SJSA1 (cell line): ENCODE results near the gene DOLK. TPM values are rescaled to one million over a fixed set of nuclear protein-coding genes. Genes with fewer than 3 reads are reported as not detected.
A peak's percentile ranks its signal among the peaks of the same experiment; 100 is the strongest.

Experiments used
- DNase-seq, 2 experiments: peaks; one replicate each; pipeline ENCODE4 v3.0.0-alpha.2; 2015 to 2020; ENCODE audit warnings: low spot score in 2 of 2, low read depth in 1 of 2
- H3K27ac ChIP-seq: fragments of 250-450 bp; sonication (Bioruptor Pico); 2 replicates; pipeline ENCODE4 v1.5.1; 2020; ENCODE audit warnings: mild to moderate bottlenecking, moderate library complexity
- H3K27me3 ChIP-seq: fragments of 250-450 bp; sonication (Bioruptor Pico); replicated peaks from 2 replicates; pipeline ENCODE4 v1.5.1; 2020; ENCODE audit warnings: mild to moderate bottlenecking, moderate library complexity
- H3K36me3 ChIP-seq: fragments of 250-450 bp; sonication (Bioruptor Pico); 2 replicates; pipeline ENCODE4 v1.5.1; 2020; ENCODE audit warnings: mild to moderate bottlenecking
- H3K4me1 ChIP-seq: fragments of 250-450 bp; sonication (Bioruptor Pico); replicated peaks from 2 replicates; pipeline ENCODE4 v1.6.1; 2021; ENCODE audit warnings: mild to moderate bottlenecking
- H3K4me3 ChIP-seq: fragments of 250-450 bp; sonication (Bioruptor Pico); 2 replicates; pipeline ENCODE4 v1.5.1; 2020; ENCODE audit warnings: mild to moderate bottlenecking
- H3K9me3 ChIP-seq: fragments of 250-450 bp; sonication (Bioruptor Pico); replicated peaks from 2 replicates; pipeline ENCODE4 v1.5.1; 2020; ENCODE audit warnings: mild to moderate bottlenecking
- total RNA-seq: library from RNA; depleted of rRNA; stranded (reverse); fragments of >200 nt; shearing (Covaris generic); gene quantifications from 2 replicates; pipeline ENCODE4 v1.2.3, GENCODE V29; 2014

DOLK gene
- total RNA-seq, 1 experiment from 2014 or later, result 26.6 TPM

DNA sequence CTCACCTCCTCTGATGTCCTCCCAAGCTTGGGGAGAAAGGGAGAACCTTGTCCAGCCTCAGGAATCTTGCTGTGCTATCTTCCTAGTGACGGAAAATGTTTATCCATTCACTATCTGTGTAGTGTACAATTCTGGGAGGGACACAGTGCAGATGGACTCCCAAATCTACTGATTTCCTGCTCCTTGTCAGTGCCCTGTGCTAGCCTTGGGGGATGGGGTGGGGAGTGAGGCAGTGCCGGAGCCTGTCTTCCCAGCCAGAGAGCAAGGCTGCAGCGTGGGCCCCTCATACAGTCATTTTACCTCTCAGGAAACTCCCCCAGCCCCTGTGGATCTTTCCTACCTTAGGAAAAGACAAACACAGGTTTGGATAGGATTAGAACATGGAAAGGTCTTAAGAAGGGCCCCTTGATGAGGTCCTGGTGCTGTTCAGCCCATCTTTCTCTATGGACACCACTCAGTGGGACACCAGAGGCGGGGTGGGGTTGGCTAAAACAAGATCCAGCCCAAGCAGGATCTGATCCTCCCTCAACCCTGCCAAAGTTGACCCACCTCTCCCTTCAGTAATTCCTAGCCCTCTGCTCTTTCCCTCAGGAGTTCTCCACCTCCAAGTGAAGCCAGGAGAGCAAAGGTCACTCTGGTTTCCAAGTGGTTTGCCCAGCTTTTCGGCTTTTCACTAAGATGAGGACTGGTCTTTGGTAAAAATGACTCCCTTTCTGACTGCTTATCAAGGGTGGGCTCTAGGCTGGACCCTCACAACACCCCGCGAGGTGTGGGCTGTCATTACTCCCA is 3.4 kb downstream of the DOLK start:
- Histone ChIP-seq H3K9me3 (no peaks in the 10 kb centered on the region), H3K27ac (no peak overlapping the region), H3K4me3 (no peak overlapping the region), H3K27me3 (no peaks in the 10 kb centered on the region), H3K4me1 (peaks cover 8% of the 10 kb centered on the region), H3K36me3 (peaks cover 17% of the 10 kb centered on the region)
- DNase-seq, result no peak

DNA sequence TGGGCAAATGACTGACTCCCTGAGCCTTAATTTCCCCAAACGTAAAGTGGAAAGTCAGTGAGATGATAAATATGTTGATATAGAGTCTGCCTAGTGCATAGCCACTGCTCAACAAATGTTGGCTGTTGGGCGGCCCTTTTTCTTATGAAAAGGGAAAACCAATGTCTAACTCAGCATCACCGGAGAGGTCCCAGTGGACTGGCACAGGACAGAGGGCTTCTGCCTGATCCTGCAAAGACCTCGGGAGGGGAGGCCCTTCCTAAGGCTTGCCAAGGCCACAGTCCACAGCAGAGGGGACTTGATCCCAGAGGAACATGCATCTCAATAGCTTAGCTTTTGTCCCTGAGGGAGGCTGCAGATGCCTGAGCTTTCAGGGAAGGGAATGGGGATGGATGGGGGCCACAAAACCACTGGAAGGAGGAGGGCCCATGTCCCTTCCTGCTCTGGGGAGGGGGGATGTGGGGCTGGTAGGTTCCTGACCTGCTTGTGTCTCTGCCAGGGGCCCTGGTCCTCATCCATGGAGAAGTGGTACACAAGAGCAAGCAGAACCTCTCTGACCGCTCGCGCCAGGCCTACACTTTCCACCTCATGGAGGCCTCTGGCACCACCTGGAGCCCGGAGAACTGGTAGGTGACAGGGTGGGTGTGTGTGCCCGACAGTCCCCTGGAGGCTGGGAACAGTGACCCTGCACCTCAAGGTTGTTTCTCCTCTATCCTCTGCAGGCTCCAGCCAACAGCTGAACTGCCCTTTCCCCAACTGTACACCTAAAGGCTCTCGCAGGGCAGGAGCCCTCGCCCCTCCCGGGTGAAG is 6.3 kb downstream of the DOLK start:
- H3K4me1 ChIP-seq, result no peaks in the 10 kb centered on the region; the same call in none of the 2 replicates
- no peak overlapping the region for H3K27ac ChIP-seq
- no peaks in the 10 kb centered on the region for H3K9me3 ChIP-seq
- no peak for DNase-seq
- H3K4me3 ChIP-seq, result no peak overlapping the region
- H3K36me3 ChIP-seq, result peaks cover 7% of the 10 kb centered on the region
- H3K27me3 ChIP-seq, result no peaks in the 10 kb centered on the region

DNA sequence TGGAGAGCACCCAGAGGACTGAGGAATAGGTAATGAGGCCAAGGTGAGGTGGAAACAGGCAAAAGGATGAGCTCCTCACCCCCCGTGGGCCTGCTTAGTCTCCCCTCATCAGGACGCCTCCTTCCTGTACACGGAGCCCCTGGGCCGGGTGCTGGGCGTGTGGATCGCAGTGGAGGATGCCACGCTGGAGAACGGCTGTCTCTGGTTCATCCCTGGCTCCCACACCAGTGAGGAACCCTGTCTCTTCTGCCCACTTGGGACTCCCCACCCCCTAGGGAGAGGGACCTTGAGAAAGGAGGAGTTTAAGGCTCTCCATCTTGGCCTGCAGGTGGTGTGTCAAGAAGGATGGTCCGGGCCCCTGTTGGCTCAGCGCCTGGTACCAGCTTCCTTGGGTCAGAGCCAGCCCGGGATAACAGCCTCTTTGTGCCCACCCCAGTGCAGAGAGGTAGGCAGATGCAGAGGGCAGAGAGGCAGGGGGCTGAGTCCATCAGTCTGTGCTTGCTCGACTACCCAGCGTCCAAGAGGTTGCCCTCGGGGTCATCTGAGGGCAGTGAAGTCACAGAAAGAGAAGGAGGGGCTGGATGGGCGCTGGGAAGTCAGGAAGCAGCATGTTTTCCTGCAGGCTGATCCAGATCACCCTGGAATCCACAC is 7.0 kb downstream of the DOLK start:
- H3K27me3 ChIP-seq, result no peaks in the 10 kb centered on the region
- no peak for DNase-seq
- no peak overlapping the region for H3K27ac ChIP-seq
- no peaks in the 10 kb centered on the region for H3K4me1 ChIP-seq
- no peak overlapping the region for H3K4me3 ChIP-seq
- no peaks in the 10 kb centered on the region; the same call in 1 of the 2 replicates for H3K36me3 ChIP-seq
- no peaks in the 10 kb centered on the region for H3K9me3 ChIP-seq

DNA sequence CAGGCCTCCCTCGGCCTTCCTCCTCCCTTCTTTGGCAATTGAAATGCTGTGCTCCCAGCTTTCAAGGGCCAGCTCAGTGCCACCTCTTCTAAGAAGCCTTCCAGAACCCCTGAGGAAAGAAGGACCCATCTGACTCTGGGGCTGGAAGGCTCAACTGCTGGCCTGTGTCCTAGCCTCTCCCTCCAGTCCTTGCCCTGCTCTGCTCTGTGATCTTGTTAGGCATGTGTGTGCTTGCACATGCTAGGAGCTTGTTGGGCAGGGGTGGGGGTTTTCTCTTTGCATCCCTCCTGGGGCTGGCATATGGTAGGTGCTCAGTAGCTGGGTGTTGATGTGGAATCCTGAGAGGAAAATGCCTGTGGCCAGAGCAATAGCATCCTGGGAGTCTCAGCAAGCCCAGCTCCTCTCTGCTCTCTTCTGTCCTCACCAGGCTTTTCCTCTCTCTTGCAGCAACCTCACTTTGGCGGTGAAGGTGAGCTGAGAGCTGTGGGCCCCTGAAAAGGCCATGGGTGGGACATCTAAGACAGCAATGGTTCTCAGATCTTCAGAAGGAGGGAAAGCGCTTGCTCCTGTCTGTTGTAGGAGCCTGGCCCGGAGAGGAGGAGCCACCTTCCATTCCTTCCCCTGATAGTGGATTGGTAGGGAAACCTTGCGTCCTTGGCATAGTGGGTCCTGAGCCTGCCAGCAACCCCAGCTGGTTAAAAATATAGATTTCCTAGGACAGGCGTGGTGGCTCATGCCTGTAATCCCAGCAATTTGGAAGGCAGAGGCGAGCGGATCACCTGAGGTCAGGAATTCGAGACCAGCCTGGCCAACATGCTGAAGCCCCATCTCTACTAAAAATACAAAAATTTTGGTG is 9.9 kb downstream of the DOLK start:
- no peaks in the 10 kb centered on the region for H3K27me3 ChIP-seq
- H3K4me3 ChIP-seq, result no peak overlapping the region
- no peak overlapping the region for H3K27ac ChIP-seq

DNA sequence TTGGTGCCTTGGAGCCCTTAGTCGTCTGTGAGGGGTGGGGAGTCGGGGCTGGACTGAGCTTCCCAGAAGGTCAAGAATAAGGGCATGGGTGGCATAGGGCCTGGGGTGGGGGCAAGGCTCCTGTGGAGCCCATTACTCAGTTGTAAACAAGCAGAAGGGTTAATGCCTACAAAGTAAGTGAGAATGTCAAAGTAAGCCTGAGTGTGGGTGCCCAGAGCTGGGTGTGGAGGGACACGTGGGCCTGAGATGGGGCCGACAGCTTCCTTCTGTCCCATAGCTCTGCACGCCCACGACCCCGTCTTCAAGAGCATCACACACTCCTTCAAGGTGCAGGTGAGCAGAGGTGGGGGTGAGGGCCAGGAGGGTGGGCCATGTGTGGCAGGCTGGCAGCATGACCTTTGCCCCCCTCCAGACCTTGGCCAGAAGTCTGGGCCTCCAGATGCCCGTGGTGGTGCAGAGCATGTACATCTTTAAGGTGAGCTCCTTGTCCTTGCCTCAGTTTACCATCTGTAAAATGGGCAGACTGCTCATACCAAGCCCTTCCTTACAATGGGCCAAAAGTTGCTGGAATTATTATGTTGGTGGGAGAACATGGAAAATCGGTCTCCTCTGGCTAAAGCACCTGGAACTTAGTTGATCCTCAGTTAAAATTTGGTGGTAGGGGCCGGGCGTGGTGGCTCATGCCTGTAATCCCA is 11.1 kb downstream of the DOLK start:
- Histone ChIP-seq H3K9me3 (no peaks in the 10 kb centered on the region), H3K4me1 (no peaks in the 10 kb centered on the region), H3K36me3 (no peaks in the 10 kb centered on the region), H3K27me3 (no peaks in the 10 kb centered on the region), H3K4me3 (no peak overlapping the region), H3K27ac (no peak overlapping the region)
- DNase-seq, result no peak

More for the DNA sequence above, 9.9 kb downstream of the DOLK start:
- no peak for DNase-seq
- Histone ChIP-seq H3K36me3 (no peaks in the 10 kb centered on the region), H3K4me1 (no peaks in the 10 kb centered on the region), H3K9me3 (no peaks in the 10 kb centered on the region)

DNA sequence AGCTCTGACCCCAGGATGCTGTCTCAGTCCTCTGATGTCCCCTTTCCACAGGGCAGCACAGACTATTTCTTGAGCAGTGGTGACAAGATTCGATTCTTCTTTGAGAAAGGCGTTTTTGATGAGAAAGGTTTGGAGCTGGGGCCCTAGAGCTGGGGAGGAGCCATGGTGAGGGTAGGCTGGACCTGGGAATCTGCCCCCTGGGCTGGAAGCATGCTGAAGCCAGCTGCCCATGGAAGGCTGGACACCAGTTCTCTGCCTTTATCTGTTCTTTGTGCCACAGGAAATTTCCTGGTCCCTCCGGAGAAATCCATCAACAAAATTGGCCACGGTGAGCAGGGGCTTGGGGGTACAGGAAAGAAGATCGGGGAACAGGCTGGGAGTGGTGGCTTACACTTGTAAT is 13.7 kb downstream of the DOLK start:
- Histone ChIP-seq H3K4me1 (no peaks in the 10 kb centered on the region), H3K27me3 (no peaks in the 10 kb centered on the region), H3K27ac (no peak overlapping the region), H3K36me3 (no peaks in the 10 kb centered on the region), H3K4me3 (no peak overlapping the region), H3K9me3 (no peaks in the 10 kb centered on the region)
- DNase-seq, result no peak

DNA sequence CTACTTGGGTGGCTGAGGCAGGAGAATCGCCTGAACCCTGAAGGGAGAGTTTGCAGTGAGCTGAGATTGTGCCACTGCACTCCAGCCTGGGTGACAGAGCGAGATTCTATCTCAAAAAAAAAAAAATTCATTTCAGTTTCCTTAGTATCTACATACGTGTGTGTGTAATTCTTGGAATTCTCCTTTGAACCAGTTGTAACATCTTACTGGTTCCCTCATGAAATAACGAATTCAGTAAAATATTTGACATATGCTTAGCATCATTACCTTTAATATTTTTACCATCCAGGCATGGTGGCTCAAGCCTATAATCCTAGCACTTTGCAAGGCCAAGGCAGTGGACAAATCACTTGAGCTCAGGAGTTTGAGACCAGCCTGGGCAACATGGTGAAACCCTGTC is 17.8 kb downstream of the DOLK start:
- DNase-seq, result no peak
- Histone ChIP-seq H3K27ac (no peak overlapping the region), H3K36me3 (no peaks in the 10 kb centered on the region), H3K4me3 (no peak overlapping the region), H3K27me3 (no peaks in the 10 kb centered on the region), H3K9me3 (no peaks in the 10 kb centered on the region), H3K4me1 (peaks cover 14% of the 10 kb centered on the region; the same call in 1 of the 2 replicates)

DNA sequence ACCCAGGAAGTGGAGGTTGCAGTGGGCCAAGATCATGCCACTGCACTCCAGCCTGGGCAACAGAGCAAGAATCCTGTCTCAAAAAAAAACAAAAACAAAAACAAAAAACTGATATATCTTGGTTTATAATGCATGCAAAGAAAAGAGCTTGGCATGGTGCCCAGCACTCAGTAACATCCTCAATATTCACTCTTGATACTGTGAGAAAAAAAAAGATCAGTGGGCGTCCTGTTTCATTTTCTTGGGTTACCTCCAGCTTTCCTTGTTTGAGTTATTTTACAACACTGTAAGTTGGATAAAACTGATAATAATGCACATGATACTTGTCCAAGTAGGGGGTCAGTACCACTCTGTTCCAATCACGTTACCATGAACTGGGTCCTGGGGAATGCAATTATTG is 18.8 kb downstream of the DOLK start:
- Histone ChIP-seq H3K4me1 (peaks cover 14% of the 10 kb centered on the region; the same call in 1 of the 2 replicates), H3K36me3 (no peaks in the 10 kb centered on the region), H3K27me3 (no peaks in the 10 kb centered on the region), H3K4me3 (no peak overlapping the region), H3K9me3 (no peaks in the 10 kb centered on the region), H3K27ac (no peak overlapping the region)
- no peak for DNase-seq

DNA sequence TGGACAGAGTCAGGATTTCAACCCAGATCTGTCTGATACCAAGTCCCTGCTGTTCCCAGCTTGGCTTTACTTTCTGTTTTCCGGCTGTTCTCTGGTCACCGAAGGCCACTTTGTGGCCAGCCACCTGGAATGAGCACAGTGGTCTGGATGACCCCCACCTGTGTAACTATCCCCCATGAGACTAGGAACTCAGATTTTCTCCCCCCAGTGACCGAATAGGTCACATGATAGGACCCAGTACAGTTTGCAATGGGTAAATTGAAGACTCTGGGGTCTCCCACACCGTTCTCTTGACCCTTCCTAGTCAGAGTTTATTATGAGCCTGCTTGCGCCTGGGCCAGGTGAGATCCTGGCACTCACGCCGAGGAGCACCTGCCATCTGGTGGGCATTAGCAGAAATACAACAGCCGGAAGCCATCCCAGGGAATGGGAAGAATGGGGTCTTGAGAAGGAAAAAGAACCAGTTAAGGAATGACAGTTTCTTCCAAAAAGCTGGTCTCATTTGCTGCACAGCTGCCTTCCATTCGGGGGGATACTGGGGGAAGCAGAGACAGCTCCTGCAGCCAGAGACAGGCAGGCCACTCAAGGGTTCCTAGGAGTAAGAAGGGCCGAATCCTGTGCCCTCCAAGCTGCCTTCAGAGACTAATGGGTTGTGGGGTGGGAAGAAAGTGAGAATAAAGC is 19.5 kb downstream of the DOLK start:
- H3K4me1 ChIP-seq, result peaks cover 14% of the 10 kb centered on the region; the same call in 1 of the 2 replicates
- no peak overlapping the region for H3K4me3 ChIP-seq
- H3K36me3 ChIP-seq, result no peaks in the 10 kb centered on the region
- no peaks in the 10 kb centered on the region for H3K27me3 ChIP-seq
- H3K9me3 ChIP-seq, result no peaks in the 10 kb centered on the region
- H3K27ac ChIP-seq, result no peak overlapping the region
- DNase-seq, result peak; percentile 58 to 60

DNA sequence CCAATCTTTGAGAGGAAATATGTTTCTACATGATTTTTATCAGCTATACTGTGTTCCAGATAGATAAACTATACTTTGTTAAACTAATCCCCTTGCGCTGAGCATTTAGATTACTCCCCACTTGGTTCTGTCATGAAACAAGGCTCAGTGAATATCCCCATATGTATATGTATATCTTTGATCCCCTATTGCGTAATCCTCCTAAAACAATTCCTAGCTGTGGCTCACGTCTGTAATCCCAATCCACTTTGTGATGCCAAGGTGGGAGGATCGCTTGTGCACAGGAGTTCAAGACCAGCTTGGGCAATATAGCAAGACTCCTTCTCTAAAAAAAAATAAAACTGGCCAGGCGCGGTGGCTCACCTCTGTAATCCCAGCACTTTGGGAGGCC is 23.9 kb downstream of the DOLK start:
- H3K36me3 ChIP-seq, result peaks cover 9% of the 10 kb centered on the region
- no peaks in the 10 kb centered on the region for H3K9me3 ChIP-seq
- no peak for DNase-seq
- peaks cover 14% of the 10 kb centered on the region; the same call in 1 of the 2 replicates for H3K4me1 ChIP-seq
- no peak overlapping the region for H3K27ac ChIP-seq
- no peaks in the 10 kb centered on the region for H3K27me3 ChIP-seq
- H3K4me3 ChIP-seq, result no peak overlapping the region

DNA sequence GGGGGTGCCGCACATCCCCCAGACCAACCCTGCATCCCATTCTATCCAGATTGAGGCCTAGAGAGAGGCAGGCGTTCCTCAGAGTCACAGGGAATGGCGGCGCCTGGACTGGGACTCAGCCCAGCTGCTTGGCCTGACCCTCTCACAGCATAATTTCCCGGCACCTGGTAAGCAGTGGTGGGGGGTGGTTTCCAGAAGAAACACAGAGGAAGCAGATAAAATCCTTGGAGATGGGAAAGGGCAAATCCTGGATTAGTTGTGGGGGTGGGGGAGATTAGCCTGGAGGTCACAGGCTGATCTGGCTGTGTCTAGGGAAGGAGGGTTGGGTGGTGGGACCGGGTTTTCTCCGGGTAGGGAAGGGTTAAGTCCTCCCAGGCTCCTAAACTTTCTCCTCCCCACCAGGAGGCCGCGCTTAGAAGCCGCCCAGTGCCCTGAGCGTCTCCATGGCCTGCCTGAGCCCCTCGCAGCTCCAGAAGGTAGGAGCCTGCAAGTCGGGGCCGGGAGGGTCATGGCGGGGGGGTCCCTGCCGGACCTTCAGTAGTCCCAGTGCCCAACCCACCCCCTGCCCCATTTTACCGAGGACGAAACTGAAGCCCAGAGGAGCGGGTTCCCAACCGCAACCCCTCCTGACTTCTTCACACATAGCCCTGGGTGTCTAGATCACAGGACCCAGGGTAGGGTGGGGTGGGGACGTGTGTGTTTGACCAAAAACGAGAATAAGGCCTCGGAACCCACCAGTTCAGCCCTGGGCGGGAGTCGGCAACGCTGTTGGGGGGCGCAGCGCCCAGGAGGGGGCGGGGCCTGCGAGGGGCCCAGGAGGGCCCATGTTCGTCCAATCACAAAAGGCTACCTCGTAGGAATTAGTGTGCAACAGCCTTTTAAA is 25.3 kb downstream of the DOLK start:
- Histone ChIP-seq H3K4me3 (no peak overlapping the region), H3K27ac (no peak overlapping the region), H3K4me1 (peaks cover 4% of the 10 kb centered on the region; the same call in 1 of the 2 replicates), H3K9me3 (no peaks in the 10 kb centered on the region), H3K27me3 (no peaks in the 10 kb centered on the region), H3K36me3 (peaks cover 21% of the 10 kb centered on the region)
- DNase-seq, result no peak
